GM19438 (cell line): ENCODE measurements around the gene GMPPA.
A peak's percentile ranks its signal among the peaks of the same experiment; 100 is the strongest.

ENCODE experiments used
- ATAC-seq: cut with Tn5 transposase; IDR thresholded peaks from one replicate; pipeline ENCODE4 v1.9.1; 2021; ENCODE audit warnings: low read depth; ENCODE audit not compliant: unreplicated experiment

The GMPPA gene

GRCh38 chr2:219533930-219534661, 35.4 kb downstream of the GMPPA start:
- ATAC-seq: no peak

- ATAC-seq: no peak
These were observed 37.7 kb downstream of the GMPPA start for GRCh38 chr2:219536425-219536824.

GRCh38 chr2:219536967-219537366, 38.3 kb downstream of the GMPPA start:
- no peak for ATAC-seq

GRCh38 chr2:219537657-219538488, 39.2 kb downstream of the GMPPA start:
- no peak for ATAC-seq

- ATAC-seq: no peak
These were observed 39.8 kb downstream of the GMPPA start for GRCh38 chr2:219538504-219538951.

GRCh38 chr2:219538956-219539788, 40.5 kb downstream of the GMPPA start:
- ATAC-seq: no peak

- no peak for ATAC-seq
These were observed 41.4 kb downstream of the GMPPA start for GRCh38 chr2:219539926-219540678.

GRCh38 chr2:219540784-219541504, 42.3 kb downstream of the GMPPA start:
- no peak for ATAC-seq

- ATAC-seq: peak; percentile 48
These were observed 43.0 kb downstream of the GMPPA start for GRCh38 chr2:219541611-219542180.

GRCh38 chr2:219542931-219543595, 44.4 kb downstream of the GMPPA start:
- peak; percentile 31 for ATAC-seq

- ATAC-seq: peak; percentile 66
These were observed 45.1 kb downstream of the GMPPA start, which contains the start of the genes CHPF and TMEM198 for GRCh38 chr2:219543596-219544358. TSS of gene CHPF (minus strand) at chr2:219543809. CDS start at chr2:219543538, 271 bp downstream. TSS of gene TMEM198 (plus strand) at chr2:219544028. CDS start at chr2:219544728, 700 bp downstream.

- no peak for ATAC-seq
These were observed 45.9 kb downstream of the GMPPA start for GRCh38 chr2:219544567-219544966.

- no peak for ATAC-seq
These were observed 46.7 kb downstream of the GMPPA start for GRCh38 chr2:219545295-219545942.

- ATAC-seq: no peak
These were observed 47.3 kb downstream of the GMPPA start for GRCh38 chr2:219545943-219546352.

- ATAC-seq: no peak
These were observed 48.9 kb downstream of the GMPPA start for GRCh38 chr2:219547621-219548020.

GRCh38 chr2:219548990-219549389, 50.3 kb downstream of the GMPPA start:
- ATAC-seq: no peak

- no peak for ATAC-seq
These were observed 50.9 kb downstream of the GMPPA start for GRCh38 chr2:219549619-219550018.
